Osteocyte (in vitro differentiated cells): Measurements from ENCODE around the gene GNPTG. TPM values are rescaled to one million over a fixed set of nuclear protein-coding genes. Genes with fewer than 3 reads are reported as not detected.

Source experiments
- DNase-seq: peaks from one replicate; pipeline ENCODE4 v3.0.0; 2021; ENCODE audit warnings: mixed read lengths; ENCODE audit not compliant: unreplicated experiment; ENCODE audit errors: extremely low spot score
- H3K27ac Mint-ChIP-seq: one replicate; pipeline ENCODE4 v1.8.0; 2021; ENCODE audit warnings: mild to moderate bottlenecking, mixed read lengths; ENCODE audit not compliant: unreplicated experiment
- H3K27me3 Mint-ChIP-seq: one replicate; pipeline ENCODE4 v1.8.0; 2021; ENCODE audit warnings: mixed read lengths; ENCODE audit not compliant: unreplicated experiment
- H3K36me3 Mint-ChIP-seq: one replicate; pipeline ENCODE4 v1.8.0; 2021; ENCODE audit warnings: mixed read lengths; ENCODE audit not compliant: unreplicated experiment
- H3K4me1 Mint-ChIP-seq: one replicate; pipeline ENCODE4 v1.8.0; 2021; ENCODE audit warnings: mixed read lengths; ENCODE audit not compliant: unreplicated experiment
- H3K4me3 Mint-ChIP-seq: one replicate; pipeline ENCODE4 v1.8.0; 2021; ENCODE audit warnings: mild to moderate bottlenecking, moderate library complexity, mixed read lengths; ENCODE audit not compliant: unreplicated experiment
- H3K9me3 Mint-ChIP-seq: one replicate; pipeline ENCODE4 v1.8.0; 2021; ENCODE audit warnings: mixed read lengths; ENCODE audit not compliant: unreplicated experiment
- CTCF ChIP-seq: fragments of 200-600 bp; sonication (generic); IDR thresholded peaks from 2 replicates; pipeline ENCODE4 v1.5.0; 2021; ENCODE audit warnings: antibody characterized with exemption, mild to moderate bottlenecking, moderate library complexity
- total RNA-seq: library from RNA; stranded (reverse); gene quantifications from 2 replicates; pipeline ENCODE4 v1.2.1, GENCODE V29; 2021

The GNPTG gene
- total RNA-seq, 1 donor from 2014 or later, result 94.3 TPM

- Mint-ChIP-seq H3K4me3 (no peak overlapping the region), H3K36me3 (no peaks in the 10 kb centered on the region), H3K4me1 (peaks cover 7% of the 10 kb centered on the region), H3K27ac (no peak overlapping the region), H3K27me3 (peaks cover 24% of the 10 kb centered on the region), H3K9me3 (no peaks in the 10 kb centered on the region)
- peak; percentile 34 for TF ChIP-seq CTCF
- no peak for DNase-seq
These were observed 13.5 kb upstream of the GNPTG start for GRCh38 chr16:1338119-1338730.

GRCh38 chr16:1338855-1339675 lies 12.7 kb upstream of the GNPTG start:
- H3K36me3 Mint-ChIP-seq, result no peaks in the 10 kb centered on the region
- peaks cover 9% of the 10 kb centered on the region for H3K4me1 Mint-ChIP-seq
- DNase-seq, result no peak
- no peak overlapping the region for H3K27ac Mint-ChIP-seq
- no peak overlapping the region for H3K4me3 Mint-ChIP-seq
- H3K9me3 Mint-ChIP-seq, result no peaks in the 10 kb centered on the region
- no peak for TF ChIP-seq CTCF
- peaks cover 24% of the 10 kb centered on the region for H3K27me3 Mint-ChIP-seq

GRCh38 chr16:1340730-1341494 lies 10.8 kb upstream of the GNPTG start:
- no peak for DNase-seq
- no peak for TF ChIP-seq CTCF
- no peaks in the 10 kb centered on the region for H3K36me3 Mint-ChIP-seq
- peaks cover 9% of the 10 kb centered on the region for H3K4me1 Mint-ChIP-seq
- no peak overlapping the region for H3K27ac Mint-ChIP-seq
- H3K4me3 Mint-ChIP-seq, result no peak overlapping the region
- no peaks in the 10 kb centered on the region for H3K9me3 Mint-ChIP-seq
- H3K27me3 Mint-ChIP-seq, result peaks cover 11% of the 10 kb centered on the region

- no peak overlapping the region for H3K4me3 Mint-ChIP-seq
- peaks cover 9% of the 10 kb centered on the region for H3K4me1 Mint-ChIP-seq
- no peaks in the 10 kb centered on the region for H3K9me3 Mint-ChIP-seq
- TF ChIP-seq CTCF, result no peak
- H3K27me3 Mint-ChIP-seq, result peaks cover 5% of the 10 kb centered on the region
- no peaks in the 10 kb centered on the region for H3K36me3 Mint-ChIP-seq
- no peak overlapping the region for H3K27ac Mint-ChIP-seq
- no peak for DNase-seq
These were observed 10.0 kb upstream of the GNPTG start for GRCh38 chr16:1341495-1342420.
